ENCODE measurements around the gene GOLGA2.

GOLGA2 gene

DNA sequence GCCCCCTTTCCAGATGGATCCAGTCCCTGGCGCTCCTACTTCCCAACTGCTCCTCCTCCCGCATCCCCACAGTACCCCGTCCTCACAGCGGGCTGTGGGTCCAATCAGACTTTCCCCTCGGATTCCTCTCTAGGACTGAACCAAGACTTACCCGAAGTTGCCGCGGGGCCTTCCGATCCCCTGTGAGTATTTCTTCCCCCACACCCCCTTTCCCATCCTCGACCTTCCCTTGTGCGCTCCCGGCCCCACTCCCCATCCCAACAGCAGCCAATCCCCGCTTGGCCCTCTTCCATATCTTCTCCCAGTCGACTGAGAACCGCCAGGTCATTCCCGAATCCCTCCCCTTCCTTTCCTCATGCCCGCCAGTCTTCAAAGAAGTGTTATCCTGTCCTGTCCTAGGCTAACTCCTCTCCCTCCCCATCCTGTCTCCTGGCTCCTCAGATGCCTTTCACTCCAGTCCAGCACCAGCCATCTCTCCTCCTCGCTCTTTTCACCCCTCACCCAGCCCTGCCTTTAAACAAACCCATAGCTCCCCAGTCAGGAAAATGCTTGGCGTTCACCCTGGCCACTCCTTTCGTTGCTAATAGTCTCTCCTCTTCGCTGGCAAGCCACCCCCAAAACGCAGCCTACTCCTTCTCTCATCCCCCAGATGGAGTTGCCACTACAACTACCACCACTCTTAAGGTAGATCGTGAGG, 915 bp upstream of the GOLGA2 start:
- peak overlapping the region; percentile 88 for H3K27ac ChIP-seq

DNA sequence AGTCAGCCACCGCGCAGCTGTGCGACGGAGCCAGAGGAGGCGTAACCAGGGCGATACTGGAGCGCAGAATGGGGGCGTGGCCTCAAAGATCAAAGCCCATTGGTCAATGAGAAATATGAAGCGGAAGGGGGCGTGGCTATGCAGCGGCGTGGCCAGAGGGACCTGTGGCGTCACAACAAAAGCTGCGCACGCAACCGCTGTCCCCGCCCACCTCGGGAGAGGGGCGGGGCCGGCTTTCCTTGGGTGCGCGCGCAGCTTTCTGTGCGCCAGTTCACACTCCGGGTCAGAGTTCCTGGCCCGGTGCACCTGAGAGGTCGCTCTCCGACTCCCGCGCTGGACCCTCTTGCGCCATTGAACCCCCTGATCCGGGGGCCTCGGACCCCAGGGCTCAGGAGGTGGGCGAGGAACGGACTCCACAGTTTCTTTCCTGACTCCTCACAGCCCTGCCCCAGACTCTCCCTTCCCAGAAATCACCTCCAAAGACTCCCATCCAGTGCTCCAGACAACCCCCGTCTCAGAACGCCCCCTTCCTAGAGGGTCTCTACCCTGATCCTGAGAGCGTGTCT, 284 bp upstream of the GOLGA2 start, which contains the start of gene SWI5:
TSS of gene SWI5 (plus strand) at position 269 of the 566 bp plus-strand sequence.
- peak within 1 kb of the TSS; percentile 88 for H3K27ac ChIP-seq
- TF ChIP-seq, protein P1, sequence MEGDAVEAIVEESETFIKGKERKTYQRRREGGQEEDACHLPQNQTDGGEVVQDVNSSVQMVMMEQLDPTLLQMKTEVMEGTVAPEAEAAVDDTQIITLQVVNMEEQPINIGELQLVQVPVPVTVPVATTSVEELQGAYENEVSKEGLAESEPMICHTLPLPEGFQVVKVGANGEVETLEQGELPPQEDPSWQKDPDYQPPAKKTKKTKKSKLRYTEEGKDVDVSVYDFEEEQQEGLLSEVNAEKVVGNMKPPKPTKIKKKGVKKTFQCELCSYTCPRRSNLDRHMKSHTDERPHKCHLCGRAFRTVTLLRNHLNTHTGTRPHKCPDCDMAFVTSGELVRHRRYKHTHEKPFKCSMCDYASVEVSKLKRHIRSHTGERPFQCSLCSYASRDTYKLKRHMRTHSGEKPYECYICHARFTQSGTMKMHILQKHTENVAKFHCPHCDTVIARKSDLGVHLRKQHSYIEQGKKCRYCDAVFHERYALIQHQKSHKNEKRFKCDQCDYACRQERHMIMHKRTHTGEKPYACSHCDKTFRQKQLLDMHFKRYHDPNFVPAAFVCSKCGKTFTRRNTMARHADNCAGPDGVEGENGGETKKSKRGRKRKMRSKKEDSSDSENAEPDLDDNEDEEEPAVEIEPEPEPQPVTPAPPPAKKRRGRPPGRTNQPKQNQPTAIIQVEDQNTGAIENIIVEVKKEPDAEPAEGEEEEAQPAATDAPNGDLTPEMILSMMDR (conservative IDR thresholded peaks at IDR 0.05), result no peak
- no peak for TF ChIP-seq ZFX (IDR thresholded peaks at IDR 0.05)

More for the DNA sequence above, 915 bp upstream of the GOLGA2 start:
- no peak for TF ChIP-seq ZFX (IDR thresholded peaks at IDR 0.05)
- TF ChIP-seq, protein P1 (conservative IDR thresholded peaks at IDR 0.05), result no peak

DNA sequence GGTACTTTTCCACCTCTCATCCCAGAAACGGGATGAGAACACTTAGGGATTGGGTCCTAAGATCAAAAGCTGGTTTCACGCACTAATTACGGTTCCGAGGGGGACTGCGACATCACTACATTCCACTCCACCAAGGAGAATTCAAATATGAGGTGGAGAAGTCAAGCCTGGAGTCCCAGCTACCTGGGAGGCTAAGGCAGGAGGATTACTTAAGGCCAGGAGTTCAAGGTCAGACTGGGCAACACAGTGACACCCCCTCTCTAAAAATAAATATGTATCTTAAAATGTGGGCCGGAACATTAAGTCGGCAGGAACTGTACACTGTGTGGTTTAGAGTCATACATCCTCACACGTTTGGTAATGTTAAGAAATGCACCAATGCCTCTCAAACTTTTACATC, 1.6 kb downstream of the GOLGA2 start:
- TF ChIP-seq ZFX (IDR thresholded peaks at IDR 0.05), result no peak
- TF ChIP-seq, protein P1 (conservative IDR thresholded peaks at IDR 0.05), result no peak
- no peak overlapping the region for H3K27ac ChIP-seq

DNA sequence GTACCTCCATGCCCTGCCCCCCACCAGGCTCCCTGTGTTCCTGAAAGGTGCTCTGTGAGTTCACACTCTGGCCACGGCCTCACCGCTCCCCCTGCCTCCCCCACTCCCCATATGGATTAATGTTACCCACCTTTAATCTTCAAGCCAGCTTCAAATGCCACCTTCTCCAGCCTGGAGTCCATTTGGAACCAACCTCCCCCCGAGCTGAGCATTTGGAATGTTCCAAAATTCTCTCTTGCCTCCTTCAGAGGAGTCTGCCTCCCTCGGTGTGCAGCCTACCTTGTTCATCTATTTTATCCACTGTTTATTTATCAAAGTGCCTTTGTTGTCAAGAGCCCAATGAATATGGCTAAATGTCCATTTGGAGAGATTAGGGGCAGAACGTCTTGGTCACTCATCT, 4.3 kb downstream of the GOLGA2 start:
- H3K27ac ChIP-seq, result peak overlapping the region; percentile 25
- TF ChIP-seq, protein P1 (conservative IDR thresholded peaks at IDR 0.05), result no peak
- no peak for TF ChIP-seq ZFX (IDR thresholded peaks at IDR 0.05)

DNA sequence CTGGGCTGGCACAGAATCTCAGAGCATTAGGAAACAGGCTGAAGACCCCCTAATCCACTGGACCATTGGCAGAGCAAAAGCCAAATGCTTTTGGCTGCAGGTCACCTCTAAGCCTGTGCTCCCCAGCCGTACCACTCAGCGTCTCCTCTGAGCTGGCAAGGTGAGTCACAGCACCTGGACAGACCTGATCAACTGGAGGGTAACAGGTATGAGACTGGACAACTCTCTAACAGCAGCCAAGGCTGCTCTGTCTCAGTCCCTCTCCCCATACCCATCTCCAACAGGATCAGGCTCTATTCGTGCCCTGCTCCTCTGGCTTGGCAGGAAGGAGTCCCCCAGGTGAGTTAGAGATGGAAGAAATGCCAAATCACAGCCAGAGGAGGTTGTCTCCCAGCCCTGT, 4.7 kb downstream of the GOLGA2 start:
- TF ChIP-seq, protein P1 (conservative IDR thresholded peaks at IDR 0.05), result no peak
- TF ChIP-seq ZFX (IDR thresholded peaks at IDR 0.05), result no peak
- H3K27ac ChIP-seq, result peak overlapping the region; percentile 25

DNA sequence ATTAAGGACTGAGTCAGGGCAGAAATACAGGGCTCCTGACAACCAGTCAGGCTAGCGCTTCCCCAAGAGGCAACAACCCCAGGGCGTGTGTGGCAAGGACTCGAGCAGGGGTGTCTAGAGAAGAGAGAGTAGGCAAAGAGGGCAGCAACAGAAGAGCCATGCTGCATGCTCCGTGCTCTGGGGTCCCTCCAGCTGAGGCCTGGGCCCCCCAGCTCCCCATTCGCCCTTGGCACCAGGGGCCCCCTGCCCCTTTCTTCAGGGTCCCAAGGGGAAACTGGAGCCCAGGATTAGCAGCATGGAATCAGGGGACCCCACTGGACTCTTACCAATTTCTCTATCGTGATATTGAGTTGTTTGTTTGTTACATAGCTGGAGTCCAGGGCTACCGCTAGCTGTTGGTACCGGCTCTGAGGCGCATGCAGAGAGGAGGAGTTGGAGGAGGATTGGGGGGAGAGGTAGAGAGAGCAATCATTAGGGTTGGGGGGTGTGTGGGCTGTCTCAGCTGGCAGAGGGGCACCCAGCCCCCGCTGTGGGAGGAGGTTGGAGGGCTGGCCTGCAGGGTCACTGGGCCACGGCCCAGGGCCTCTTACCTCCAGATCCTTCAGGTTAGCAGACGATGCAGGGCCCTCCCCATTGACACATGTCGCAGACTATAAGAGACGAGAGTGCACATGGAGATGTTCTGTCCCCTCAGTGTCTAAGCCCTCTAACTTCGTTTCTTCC, 8.8 kb downstream of the GOLGA2 start:
- no peak overlapping the region for H3K27ac ChIP-seq
- TF ChIP-seq, protein P1 (conservative IDR thresholded peaks at IDR 0.05), result no peak
- TF ChIP-seq ZFX (IDR thresholded peaks at IDR 0.05), result no peak

DNA sequence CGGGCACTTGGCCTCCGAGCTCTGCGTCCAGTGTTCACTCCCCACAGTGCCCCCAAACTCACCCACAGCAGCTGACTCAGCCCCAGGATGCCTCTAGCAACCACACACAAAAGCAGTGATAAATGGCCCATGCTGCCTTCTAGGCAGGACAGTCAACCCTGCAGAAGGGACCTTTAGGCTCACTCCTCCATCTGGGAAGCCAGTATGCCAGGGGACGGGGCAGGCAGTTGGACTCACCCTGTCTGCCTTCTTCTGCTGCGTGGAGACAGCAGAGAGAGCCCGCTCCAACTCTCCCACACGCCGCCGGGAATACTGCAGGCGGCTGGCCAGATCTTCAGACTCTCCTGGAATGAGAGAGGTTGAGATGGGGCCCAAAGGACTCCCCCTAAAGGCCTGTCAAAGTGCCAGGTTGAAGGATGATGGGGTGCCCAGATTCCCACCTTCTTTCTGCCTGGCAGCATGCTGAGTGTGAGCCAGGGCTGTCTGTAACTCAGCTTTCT, 10.4 kb downstream of the GOLGA2 start:
- TF ChIP-seq, protein P1 (conservative IDR thresholded peaks at IDR 0.05), result no peak
- no peak for TF ChIP-seq ZFX (IDR thresholded peaks at IDR 0.05)
- no peak overlapping the region for H3K27ac ChIP-seq
